PFSK-1 (cell line): Measurements from ENCODE around the gene PRDM12.
A peak's percentile ranks its signal among the peaks of the same experiment; 100 is the strongest.

Experiments used
- FOXP2 ChIP-seq: optimal IDR thresholded peaks from 2 replicates; pipeline ENCODE3; 2011; ENCODE audit warnings: borderline replicate concordance, control low read depth, inconsistent platforms; ENCODE audit not compliant: insufficient read depth; ENCODE audit errors: extremely low read length, extremely low read depth
- POLR2AphosphoS5 ChIP-seq: IDR thresholded peaks from 2 replicates; pipeline ENCODE4 v1.6.1; 2012; ENCODE audit warnings: low read depth, mild to moderate bottlenecking, control low read depth, low read length, moderate library complexity
- SIN3A ChIP-seq: IDR thresholded peaks from 2 replicates; pipeline ENCODE4 v1.6.1; 2012; ENCODE audit warnings: mild to moderate bottlenecking, low read length, moderate library complexity, borderline replicate concordance; ENCODE audit not compliant: insufficient read depth
- TAF1 ChIP-seq: IDR thresholded peaks from 2 replicates; pipeline ENCODE4 v1.6.1; 2012; ENCODE audit warnings: low read length, control low read depth, borderline replicate concordance; ENCODE audit not compliant: insufficient read depth
- TF ChIP-seq, protein P1 (sequence below), 2 experiments: IDR thresholded peaks; 2 replicates each; pipeline versions ENCODE4 v1.6.1 to v1.8.0; 2011 to 2012; ENCODE audit warnings: low read depth in 2 of 2, low read length in 2 of 2, control low read depth in 1 of 2, inconsistent platforms in 1 of 2, mild to moderate bottlenecking in 1 of 2, moderate library complexity in 1 of 2; ENCODE audit not compliant: insufficient read depth in 1 of 2

The PRDM12 gene

GRCh38 chr9:130672933-130673615 lies 8.7 kb downstream of the PRDM12 start:
- TF ChIP-seq FOXP2 (no peak), SIN3A (no peak)

- TF ChIP-seq SIN3A (no peak), TAF1 (no peak), FOXP2 (no peak), POLR2AphosphoS5 (no peak)
- TF ChIP-seq, protein P1, sequence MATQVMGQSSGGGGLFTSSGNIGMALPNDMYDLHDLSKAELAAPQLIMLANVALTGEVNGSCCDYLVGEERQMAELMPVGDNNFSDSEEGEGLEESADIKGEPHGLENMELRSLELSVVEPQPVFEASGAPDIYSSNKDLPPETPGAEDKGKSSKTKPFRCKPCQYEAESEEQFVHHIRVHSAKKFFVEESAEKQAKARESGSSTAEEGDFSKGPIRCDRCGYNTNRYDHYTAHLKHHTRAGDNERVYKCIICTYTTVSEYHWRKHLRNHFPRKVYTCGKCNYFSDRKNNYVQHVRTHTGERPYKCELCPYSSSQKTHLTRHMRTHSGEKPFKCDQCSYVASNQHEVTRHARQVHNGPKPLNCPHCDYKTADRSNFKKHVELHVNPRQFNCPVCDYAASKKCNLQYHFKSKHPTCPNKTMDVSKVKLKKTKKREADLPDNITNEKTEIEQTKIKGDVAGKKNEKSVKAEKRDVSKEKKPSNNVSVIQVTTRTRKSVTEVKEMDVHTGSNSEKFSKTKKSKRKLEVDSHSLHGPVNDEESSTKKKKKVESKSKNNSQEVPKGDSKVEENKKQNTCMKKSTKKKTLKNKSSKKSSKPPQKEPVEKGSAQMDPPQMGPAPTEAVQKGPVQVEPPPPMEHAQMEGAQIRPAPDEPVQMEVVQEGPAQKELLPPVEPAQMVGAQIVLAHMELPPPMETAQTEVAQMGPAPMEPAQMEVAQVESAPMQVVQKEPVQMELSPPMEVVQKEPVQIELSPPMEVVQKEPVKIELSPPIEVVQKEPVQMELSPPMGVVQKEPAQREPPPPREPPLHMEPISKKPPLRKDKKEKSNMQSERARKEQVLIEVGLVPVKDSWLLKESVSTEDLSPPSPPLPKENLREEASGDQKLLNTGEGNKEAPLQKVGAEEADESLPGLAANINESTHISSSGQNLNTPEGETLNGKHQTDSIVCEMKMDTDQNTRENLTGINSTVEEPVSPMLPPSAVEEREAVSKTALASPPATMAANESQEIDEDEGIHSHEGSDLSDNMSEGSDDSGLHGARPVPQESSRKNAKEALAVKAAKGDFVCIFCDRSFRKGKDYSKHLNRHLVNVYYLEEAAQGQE (IDR thresholded peaks at IDR 0.05; ENCODE audit: insufficient read depth in 1 of 2, low read depth in 2 of 2, low read length in 2 of 2), result no peak
These were observed 11.0 kb downstream of the PRDM12 start for GRCh38 chr9:130675396-130675795.

DNA sequence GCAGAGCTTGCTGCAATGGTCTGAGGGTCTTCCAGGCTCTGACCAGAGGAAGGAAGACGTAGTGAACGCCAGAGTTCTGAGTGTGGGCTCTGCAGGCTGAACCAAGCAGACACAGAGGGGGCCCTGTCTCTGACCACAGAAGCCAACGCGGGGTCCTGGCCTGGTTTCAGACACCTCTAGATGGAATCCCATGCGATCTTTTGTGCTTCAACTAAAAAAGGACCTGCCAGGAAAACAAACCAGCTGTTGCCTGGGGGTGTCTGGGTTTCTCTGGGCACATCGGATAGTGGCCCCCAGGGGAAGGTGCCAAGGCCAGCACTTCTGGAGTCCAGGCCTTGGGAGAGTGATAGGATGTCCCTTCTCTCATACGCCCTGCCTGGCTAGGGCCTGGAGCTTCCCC lies 12.9 kb downstream of the PRDM12 start:
- TF ChIP-seq POLR2AphosphoS5 (no peak), TAF1 (no peak), SIN3A (no peak), FOXP2 (no peak)
- TF ChIP-seq, protein P1 (IDR thresholded peaks at IDR 0.05; ENCODE audit: insufficient read depth in 1 of 2, low read depth in 2 of 2, low read length in 2 of 2), result no peak

- TF ChIP-seq SIN3A, result no peak
- TF ChIP-seq POLR2AphosphoS5, result peak; percentile 53; the same call in 1 of the 2 replicates
These were observed 16.7 kb downstream of the PRDM12 start for GRCh38 chr9:130680836-130681768.

DNA sequence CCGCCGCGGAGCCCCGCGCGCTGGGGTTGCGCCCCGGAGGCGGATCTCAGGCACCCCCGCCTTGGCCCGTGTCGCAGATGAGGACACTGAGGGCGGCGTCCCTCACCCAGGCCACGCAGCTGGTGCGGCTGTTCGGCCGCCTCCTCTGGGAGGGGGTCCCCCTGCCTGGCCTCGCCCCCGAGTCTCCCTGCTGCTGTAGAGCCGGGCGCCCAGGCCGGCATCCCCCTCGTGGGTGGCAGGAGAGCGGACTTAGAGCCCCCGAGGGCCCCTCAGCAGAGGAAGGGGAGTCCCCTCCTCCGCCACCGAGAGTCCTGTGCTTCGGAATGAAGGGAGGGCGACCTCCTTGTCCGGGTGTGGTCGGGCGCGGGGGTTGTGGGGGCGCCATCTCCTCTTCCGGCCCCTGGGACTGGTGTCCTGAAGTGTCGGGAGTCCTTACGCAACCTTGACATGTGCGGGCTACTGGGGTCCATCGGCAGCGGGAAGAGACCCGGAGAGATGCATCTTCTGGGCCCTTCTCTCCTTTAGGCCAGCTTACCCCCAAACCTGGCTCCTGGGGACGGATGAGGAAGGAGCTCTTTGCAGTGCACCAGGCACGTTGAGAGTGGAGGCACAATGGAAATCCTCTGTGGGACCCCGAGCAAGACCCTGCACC lies 17.5 kb downstream of the PRDM12 start:
- TF ChIP-seq, protein P1 (IDR thresholded peaks at IDR 0.05; ENCODE audit: insufficient read depth in 1 of 2, low read depth in 2 of 2, low read length in 2 of 2), result no peak
- TF ChIP-seq FOXP2 (no peak), SIN3A (no peak), TAF1 (no peak), POLR2AphosphoS5 (no peak)
